IMR-90 (cell line): Measurements from ENCODE around the gene ANKS3. TPM values are rescaled to one million over a fixed set of nuclear protein-coding genes. Genes with fewer than 3 reads are reported as not detected.

ENCODE experiments used
- ATAC-seq: fragments of 200-7000 bp; cut with Tn5 transposase; 2 replicates; pipeline ENCODE4 v1.9.1; 2020; ENCODE audit warnings: low read depth, mild to moderate bottlenecking, moderate library complexity
- BruUV-seq: library from RNA; stranded (reverse); fragments of 400-500 nt; replicated peaks from 2 replicates; lab custom pipeline; 2021; lab: Mats Ljungman, UMichigan
- CTCF ChIA-PET: fragments of 300-600 bp; formaldehyde crosslinking; extraction: SDS; loops from one replicate; lab custom pipeline; 2021; ENCODE audit warnings: antibody characterized with exemption; lab: Yijun Ruan, JAX
- POLR2A ChIA-PET: fragments of 300-600 bp; sonication (Branson Sonifier 250); formaldehyde crosslinking; loops from one replicate; lab custom pipeline; 2022; ENCODE audit warnings: antibody characterized with exemption; ENCODE audit not compliant: unreplicated experiment; lab: Charles Lee
- DNase-seq: peaks from one replicate; pipeline ENCODE4 v3.0.0; 2013
- H2AFZ ChIP-seq: replicated peaks from 2 replicates; pipeline ENCODE3; 2013; ENCODE audit warnings: low read length, mild to moderate bottlenecking; ENCODE audit not compliant: poor library complexity
- H2AK5ac ChIP-seq: 2 replicates; pipeline ENCODE4 v1.6.1; 2013; ENCODE audit warnings: low read depth, low read length, inconsistent platforms
- H2AK9ac ChIP-seq: replicated peaks from 2 replicates; pipeline ENCODE3; 2013; ENCODE audit warnings: mild to moderate bottlenecking, low read depth, low read length, moderate library complexity; ENCODE audit not compliant: poor library complexity
- H2BK120ac ChIP-seq: 2 replicates; pipeline ENCODE4 v1.6.1; 2013; ENCODE audit warnings: low read depth, low read length, inconsistent platforms
- H2BK15ac ChIP-seq: 3 replicates; pipeline ENCODE4 v1.6.1; 2013; ENCODE audit warnings: low read depth, low read length, inconsistent platforms
- H2BK20ac ChIP-seq: 2 replicates; pipeline ENCODE4 v1.6.1; 2013; ENCODE audit warnings: low read depth, mild to moderate bottlenecking, inconsistent platforms, low read length, moderate library complexity
- H2BK5ac ChIP-seq: 2 replicates; pipeline ENCODE4 v1.6.1; 2013; ENCODE audit warnings: mild to moderate bottlenecking, low read depth, low read length, inconsistent platforms; ENCODE audit not compliant: poor library complexity, severe bottlenecking
- H3K14ac ChIP-seq: replicated peaks from 2 replicates; pipeline ENCODE4 v1.6.1; 2013; ENCODE audit warnings: low read depth, low read length, inconsistent platforms
- H3K18ac ChIP-seq: 2 replicates; pipeline ENCODE4 v1.6.1; 2013; ENCODE audit warnings: low read depth, low read length, control low read depth
- H3K23ac ChIP-seq: 2 replicates; pipeline ENCODE4 v1.6.1; 2013; ENCODE audit warnings: low read depth, low read length, inconsistent platforms
- H3K27ac ChIP-seq: 2 replicates; pipeline ENCODE4 v1.5.1; 2013; ENCODE audit warnings: mild to moderate bottlenecking, control low read depth, low read length; ENCODE audit not compliant: insufficient read depth
- H3K27me3 ChIP-seq: 2 replicates; pipeline ENCODE4 v1.6.1; 2013; ENCODE audit warnings: low read length; ENCODE audit not compliant: control insufficient read depth, insufficient read depth
- H3K36me3 ChIP-seq: 2 replicates; pipeline ENCODE4 v1.6.1; 2013; ENCODE audit warnings: low read length, mixed read lengths; ENCODE audit not compliant: control insufficient read depth, insufficient read depth
- H3K4ac ChIP-seq: 2 replicates; pipeline ENCODE4 v1.6.1; 2013; ENCODE audit warnings: low read depth, low read length, inconsistent platforms
- H3K4me1 ChIP-seq: 2 replicates; pipeline ENCODE4 v1.6.1; 2013; ENCODE audit warnings: low read length, mixed read lengths; ENCODE audit not compliant: control insufficient read depth, insufficient read depth
- H3K4me2 ChIP-seq: 2 replicates; pipeline ENCODE4 v1.6.1; 2013; ENCODE audit warnings: low read depth, mild to moderate bottlenecking, control low read depth, low read length, moderate library complexity
- H3K4me3 ChIP-seq: 2 replicates; pipeline ENCODE4 v1.5.1; 2013; ENCODE audit warnings: low read depth, mild to moderate bottlenecking, control low read depth, low read length, moderate library complexity; ENCODE audit not compliant: insufficient read depth
- H3K56ac ChIP-seq: 2 replicates; pipeline ENCODE4 v1.6.1; 2013; ENCODE audit warnings: low read length, inconsistent platforms; ENCODE audit not compliant: insufficient read depth; ENCODE audit errors: extremely low read depth
- H3K79me1 ChIP-seq, 2 experiments: 2 replicates each; pipeline ENCODE4 v1.6.1; 2013; ENCODE audit warnings: low read length in 2 of 2, inconsistent platforms in 1 of 2, low read depth in 1 of 2
- H3K9ac ChIP-seq: 2 replicates; pipeline ENCODE4 v1.6.1; 2013; ENCODE audit warnings: low read depth, low read length, control low read depth
- H3K9me1 ChIP-seq: 2 replicates; pipeline ENCODE4 v1.6.1; 2013; ENCODE audit warnings: low read length, inconsistent platforms; ENCODE audit not compliant: insufficient read depth
- H3K9me3 ChIP-seq: 2 replicates; pipeline ENCODE4 v1.6.1; 2013; ENCODE audit warnings: low read length; ENCODE audit not compliant: control insufficient read depth, insufficient read depth
- H4K20me1 ChIP-seq: 2 replicates; pipeline ENCODE4 v1.6.1; 2013; ENCODE audit warnings: low read length, inconsistent platforms; ENCODE audit not compliant: insufficient read depth
- H4K5ac ChIP-seq: 2 replicates; pipeline ENCODE4 v1.6.1; 2013; ENCODE audit warnings: mild to moderate bottlenecking, low read depth, low read length, control low read depth
- H4K8ac ChIP-seq, 2 experiments: 2 replicates each; pipeline ENCODE4 v1.6.1; 2013; ENCODE audit warnings: low read depth in 2 of 2, low read length in 2 of 2, control low read depth in 1 of 2, inconsistent platforms in 1 of 2
- H4K91ac ChIP-seq: 2 replicates; pipeline ENCODE4 v1.6.1; 2013; ENCODE audit warnings: low read depth, low read length, inconsistent platforms; ENCODE audit not compliant: insufficient read depth
- CEBPB ChIP-seq: IDR thresholded peaks from 2 replicates; pipeline ENCODE4 v1.6.1; 2012; ENCODE audit warnings: low read depth, low read length, improper control_type of control experiment
- CHD1 ChIP-seq: IDR thresholded peaks from 2 replicates; pipeline ENCODE4 v1.6.1; 2012; ENCODE audit warnings: low read depth, low read length, improper control_type of control experiment
- MAFK ChIP-seq: IDR thresholded peaks from 2 replicates; pipeline ENCODE4 v1.6.1; 2012; ENCODE audit warnings: low read depth, low read length, improper control_type of control experiment
- MXI1 ChIP-seq: IDR thresholded peaks from 2 replicates; pipeline ENCODE4 v1.6.1; 2012; ENCODE audit warnings: low read depth, mild to moderate bottlenecking, low read length, moderate library complexity, borderline replicate concordance
- NFE2L2 ChIP-seq: fragments of 150-350 bp; IDR thresholded peaks from 2 replicates; pipeline ENCODE4 v1.6.1; 2016; ENCODE audit warnings: low read depth, mild to moderate bottlenecking, low read length
- SMC3 ChIP-seq: fragments of 150-350 bp; IDR thresholded peaks from 2 replicates; pipeline ENCODE4 v1.6.1; 2016; ENCODE audit warnings: low read depth, mild to moderate bottlenecking, antibody characterized with exemption, low read length, moderate library complexity
- WGBS, 2 experiments: methylation state at CpG; one replicate each; pipeline versions ENCODE4 v1.1.5 to v1.1.7; 2013; ENCODE audit warnings: missing lambda C conversion rate in 2 of 2; ENCODE audit not compliant: insufficient read length in 1 of 2; ENCODE audit errors: extremely low coverage in 2 of 2; 5-methylcytosine and 5-hydroxymethylcytosine counted together
- dilution Hi-C: fragments of 300-500 bp; cut with HindIII; formaldehyde crosslinking; loops from one replicate; pipeline ENCODE4 v1.14.3; 2018; ENCODE audit warnings: low sequenced_read_pairs; ENCODE audit not compliant: unreplicated experiment
- in situ Hi-C: fragments of 300-500 bp; cut with MboI; formaldehyde crosslinking; loops from 3 replicates; pipeline ENCODE4 v1.14.3; 2019; ENCODE audit warnings: low sequenced_read_pairs, inconsistent platforms, mixed read lengths
- intact Hi-C: fragments of 100-400 bp; cut with micrococcal nuclease; formaldehyde crosslinking; loops from 2 replicates; pipeline ENCODE4 v1.10.0; 2022
- polyA plus RNA-seq, 3 experiments: library from polyadenylated mRNA; depleted of rRNA; stranded (reverse); fragments of >200 nt; gene quantifications; 2 replicates each; pipeline ENCODE4 v1.2.3, GENCODE V29; 2012; ENCODE audit warnings: low replicate concordance in 1 of 3
- total RNA-seq: library from RNA; depleted of rRNA; stranded (reverse); fragments of >200 nt; gene quantifications from 2 replicates; pipeline ENCODE4 v1.2.3, GENCODE V29; 2012

ANKS3 gene
- total and polyA plus RNA-seq, 2 of the 4 experiments (the other 2 are of a cell fraction) = 24.4 to 25.0 TPM

- H2AK5ac ChIP-seq = no peak overlapping the region
- TF ChIP-seq CEBPB = no peak
- TF ChIP-seq CHD1 = no peak
- TF ChIP-seq MXI1 = no peak
- no peak for TF ChIP-seq NFE2L2
- TF ChIP-seq MAFK = no peak
- TF ChIP-seq SMC3 = no peak
- H3K27me3 ChIP-seq = no peaks in the 10 kb centered on the region
- no peak overlapping the region for H2BK15ac ChIP-seq
- H3K18ac ChIP-seq = no peak overlapping the region
- H3K23ac ChIP-seq = no peak overlapping the region
- no peak overlapping the region for H2BK20ac ChIP-seq
- H3K36me3 ChIP-seq = peaks cover 30% of the 10 kb centered on the region
- no peak overlapping the region for H3K4me3 ChIP-seq
- ChIA-PET CTCF (no interaction called here), POLR2A (no interaction called here)
- no peak overlapping the region for H4K5ac ChIP-seq
- intact Hi-C loops (no loop called here), in situ Hi-C loops (no loop called here), dilution Hi-C loops (no loop called here)
- H3K14ac ChIP-seq = no peak overlapping the region
- no peak overlapping the region for H2BK5ac ChIP-seq
- BruUV-seq = no TSS peak
- no peaks in the 10 kb centered on the region for H3K9me1 ChIP-seq
- WGBS, 2 experiments = 100% methylated on average over 4 of the region's 8 CpGs; no CpG with 5 or more reads in 1 of the 2 experiments
- no peak overlapping the region for H4K8ac ChIP-seq
- no peak overlapping the region for H3K4me2 ChIP-seq
- no peak overlapping the region for H2AK9ac ChIP-seq
- H3K56ac ChIP-seq = no peak overlapping the region
- no peak overlapping the region for H3K9ac ChIP-seq
- no peak overlapping the region for H4K91ac ChIP-seq
- H3K4me1 ChIP-seq = no peaks in the 10 kb centered on the region
- H3K9me3 ChIP-seq = no peaks in the 10 kb centered on the region
- H4K20me1 ChIP-seq = peaks cover 62% of the 10 kb centered on the region
- no peak for DNase-seq
- H3K27ac ChIP-seq = no peak overlapping the region
- ATAC-seq = no peak
- H3K79me1 ChIP-seq = peaks cover 15 to 60% of the 10 kb centered on the region in 2 experiments
- H2AFZ ChIP-seq = no peak overlapping the region
- no peak overlapping the region for H2BK120ac ChIP-seq
- no peak overlapping the region for H3K4ac ChIP-seq
Measured at GRCh38 chr16:4647644-4647980, 86.5 kb downstream of the ANKS3 start.
